GM10248 (cell line): Measurements from ENCODE around the gene FOXO1.

Experiments used
- CTCF ChIA-PET: fragments of 300-600 bp; sonication (Branson Sonifier 250); formaldehyde crosslinking; extraction: SDS; loops from one replicate; lab custom pipeline; 2021; ENCODE audit warnings: antibody characterized with exemption; lab: Yijun Ruan, JAX
- POLR2A ChIA-PET: fragments of 350-650 bp; sonication (Branson Sonifier 250); formaldehyde crosslinking; extraction: SDS; loops from one replicate; lab custom pipeline; 2020; ENCODE audit warnings: antibody characterized with exemption; lab: Yijun Ruan, JAX
- DNase-seq: peaks from one replicate; pipeline ENCODE4 v3.0.0; 2012; ENCODE audit errors: extremely low spot score
- CTCF ChIP-seq: IDR thresholded peaks from 2 replicates; pipeline ENCODE4 v1.5.1; 2012; ENCODE audit warnings: mild to moderate bottlenecking, low read depth; ENCODE audit errors: extremely low read depth, missing control alignments, control extremely low read depth

The FOXO1 gene

GRCh38 chr13:40570930-40571329 lies 95.5 kb downstream of the FOXO1 start:
- ChIA-PET CTCF (interaction anchor here (0.8 to 1.6 kb wide), 5 partner anchors 8 to 97 kb away, joined by 3 to 4 read pairs (median 3); no protein-coding TSS in a partner anchor), POLR2A (interaction anchor here (0.8 kb wide), 1 partner anchor 58 kb away, joined by 3 read pairs; no protein-coding TSS in a partner anchor)
- TF ChIP-seq CTCF = no peak
- no peak for DNase-seq

GRCh38 chr13:40569024-40569350 lies 97.5 kb downstream of the FOXO1 start:
- CTCF ChIA-PET = interaction anchor here (1.6 kb wide), 1 partner anchor 13 kb away, joined by 4 read pairs; no protein-coding TSS in a partner anchor
- DNase-seq = no peak
- POLR2A ChIA-PET = interaction anchor here (0.7 kb wide), 1 partner anchor 9 kb away, joined by 3 read pairs; no protein-coding TSS in a partner anchor
- no peak for TF ChIP-seq CTCF

- ChIA-PET POLR2A (interaction anchor here (0.7 kb wide), 1 partner anchor 8 kb away, joined by 3 read pairs; no protein-coding TSS in a partner anchor), CTCF (interaction anchor here (1.1 to 2.4 kb wide), 3 partner anchors 13 to 21 kb away, joined by 3 to 7 read pairs (median 4); no protein-coding TSS in a partner anchor)
- DNase-seq = no peak
- no peak for TF ChIP-seq CTCF
Measured at GRCh38 chr13:40568246-40569023, 98.0 kb downstream of the FOXO1 start.

GRCh38 chr13:40566811-40567210 lies 99.6 kb downstream of the FOXO1 start:
- ChIA-PET CTCF (interaction anchor here (1.2 to 2.4 kb wide), 2 partner anchors 14 to 30 kb away, joined by 3 to 7 read pairs; no protein-coding TSS in a partner anchor), POLR2A (no interaction called here)
- no peak for TF ChIP-seq CTCF
- DNase-seq = no peak

GRCh38 chr13:40565282-40566148 lies 100.9 kb downstream of the FOXO1 start:
- DNase-seq = no peak
- ChIA-PET CTCF (interaction anchor here (1.0 to 1.6 kb wide), 8 partner anchors 10 to 119 kb away, joined by 3 to 6 read pairs (median 3); no protein-coding TSS in a partner anchor), POLR2A (no interaction called here)
- no peak for TF ChIP-seq CTCF
